ENCODE data around the gene RIMBP2. TPM values are rescaled to one million over a fixed set of nuclear protein-coding genes. Genes with fewer than 3 reads are reported as not detected.

Gene RIMBP2
- total RNA-seq, 4 donors from 2014 or later = 0.22 to 1.4 (median 1.2) TPM; not detected in 1

GRCh38 chr12:130555628-130556485 is 160.2 kb downstream of the RIMBP2 start:
- no peaks in the 10 kb centered on the region for H3K4me1 ChIP-seq
- H3K4me3 ChIP-seq = no peak overlapping the region
- H3K27me3 ChIP-seq = no peaks in the 10 kb centered on the region
- no peak for TF ChIP-seq EP300 (IDR thresholded peaks at IDR 0.05)
- TF ChIP-seq POLR2A (IDR thresholded peaks at IDR 0.05) = no peak
- TF ChIP-seq, protein P1, sequence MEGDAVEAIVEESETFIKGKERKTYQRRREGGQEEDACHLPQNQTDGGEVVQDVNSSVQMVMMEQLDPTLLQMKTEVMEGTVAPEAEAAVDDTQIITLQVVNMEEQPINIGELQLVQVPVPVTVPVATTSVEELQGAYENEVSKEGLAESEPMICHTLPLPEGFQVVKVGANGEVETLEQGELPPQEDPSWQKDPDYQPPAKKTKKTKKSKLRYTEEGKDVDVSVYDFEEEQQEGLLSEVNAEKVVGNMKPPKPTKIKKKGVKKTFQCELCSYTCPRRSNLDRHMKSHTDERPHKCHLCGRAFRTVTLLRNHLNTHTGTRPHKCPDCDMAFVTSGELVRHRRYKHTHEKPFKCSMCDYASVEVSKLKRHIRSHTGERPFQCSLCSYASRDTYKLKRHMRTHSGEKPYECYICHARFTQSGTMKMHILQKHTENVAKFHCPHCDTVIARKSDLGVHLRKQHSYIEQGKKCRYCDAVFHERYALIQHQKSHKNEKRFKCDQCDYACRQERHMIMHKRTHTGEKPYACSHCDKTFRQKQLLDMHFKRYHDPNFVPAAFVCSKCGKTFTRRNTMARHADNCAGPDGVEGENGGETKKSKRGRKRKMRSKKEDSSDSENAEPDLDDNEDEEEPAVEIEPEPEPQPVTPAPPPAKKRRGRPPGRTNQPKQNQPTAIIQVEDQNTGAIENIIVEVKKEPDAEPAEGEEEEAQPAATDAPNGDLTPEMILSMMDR (IDR thresholded peaks at IDR 0.05) = no peak
- H3K36me3 ChIP-seq = no peaks in the 10 kb centered on the region
- H3K27ac ChIP-seq = no peak overlapping the region
- DNase-seq (ENCODE audit: low spot score in 2 of 2) = no peak
- H3K9me3 ChIP-seq = peaks cover 0 to 14% (median 0%) of the 10 kb centered on the region in 4 donors
- 42% methylated on average over 20 of the region's 20 CpGs for WGBS, 2 donors

GRCh38 chr12:130555221-130555620 is 160.9 kb downstream of the RIMBP2 start:
- Histone ChIP-seq H3K9me3 (peaks cover 0 to 18% (median 0%) of the 10 kb centered on the region in 4 donors), H3K36me3 (no peaks in the 10 kb centered on the region), H3K27me3 (no peaks in the 10 kb centered on the region), H3K27ac (no peak overlapping the region), H3K4me3 (no peak overlapping the region), H3K4me1 (no peaks in the 10 kb centered on the region)
- TF ChIP-seq POLR2A (IDR thresholded peaks at IDR 0.05) (no peak), EP300 (IDR thresholded peaks at IDR 0.05) (no peak)
- TF ChIP-seq, protein P1 (IDR thresholded peaks at IDR 0.05) = no peak
- no peak for DNase-seq (ENCODE audit: low spot score in 2 of 2)
- 41 to 48% methylated on average over 5 of the region's 5 CpGs for WGBS, 2 donors

GRCh38 chr12:130552483-130552996 is 163.6 kb downstream of the RIMBP2 start:
- no peak overlapping the region for H3K4me3 ChIP-seq
- no peaks in the 10 kb centered on the region for H3K27me3 ChIP-seq
- TF ChIP-seq EP300 (IDR thresholded peaks at IDR 0.05) = no peak
- no peaks in the 10 kb centered on the region for H3K36me3 ChIP-seq
- H3K9me3 ChIP-seq = peaks cover 0 to 14% (median 0%) of the 10 kb centered on the region in 4 donors
- H3K4me1 ChIP-seq = no peaks in the 10 kb centered on the region
- DNase-seq (ENCODE audit: low spot score in 2 of 2) = no peak
- WGBS, 2 donors = 74 to 75% methylated on average over 7 of the region's 7 CpGs
- no peak overlapping the region for H3K27ac ChIP-seq

DNA sequence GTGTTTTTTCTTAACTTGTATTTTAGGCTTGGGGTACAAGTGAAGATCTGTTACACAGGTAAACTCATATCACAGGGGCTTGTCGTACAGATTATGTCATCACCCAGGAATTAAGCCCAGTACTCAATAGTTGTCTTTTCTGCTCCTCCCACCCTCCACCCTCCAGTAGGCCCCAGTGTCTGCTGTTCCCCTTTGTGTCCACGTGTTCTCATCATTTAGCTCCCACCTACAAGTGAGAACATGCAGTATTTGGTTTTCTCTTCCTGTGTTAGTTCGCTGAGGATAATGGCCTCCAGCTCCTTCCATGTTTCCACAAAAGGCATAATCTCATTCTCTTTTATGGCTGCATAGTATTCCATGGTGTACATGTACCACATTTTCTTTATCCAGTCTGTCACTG is 166.7 kb downstream of the RIMBP2 start:
- H3K27me3 ChIP-seq = no peaks in the 10 kb centered on the region
- TF ChIP-seq, protein P1 (IDR thresholded peaks at IDR 0.05) = no peak
- TF ChIP-seq POLR2A (IDR thresholded peaks at IDR 0.05) (no peak), EP300 (IDR thresholded peaks at IDR 0.05) (no peak)
- no peak overlapping the region for H3K4me3 ChIP-seq
- no peak for DNase-seq (ENCODE audit: low spot score in 2 of 2)
- no peaks in the 10 kb centered on the region for H3K36me3 ChIP-seq
- H3K9me3 ChIP-seq = peaks cover 0 to 14% (median 0%) of the 10 kb centered on the region in 4 donors
- H3K27ac ChIP-seq = no peak overlapping the region
- 68 to 71% methylated on average over 3 of the region's 3 CpGs for WGBS, 2 donors
- no peaks in the 10 kb centered on the region for H3K4me1 ChIP-seq

- Histone ChIP-seq H3K4me3 (no peak overlapping the region), H3K27ac (no peak overlapping the region), H3K4me1 (no peaks in the 10 kb centered on the region), H3K27me3 (no peaks in the 10 kb centered on the region), H3K36me3 (no peaks in the 10 kb centered on the region), H3K9me3 (peaks cover 0 to 18% (median 0%) of the 10 kb centered on the region in 4 donors)
- TF ChIP-seq, protein P1 (IDR thresholded peaks at IDR 0.05) = no peak
- TF ChIP-seq EP300 (IDR thresholded peaks at IDR 0.05) (no peak), POLR2A (IDR thresholded peaks at IDR 0.05) (no peak)
- DNase-seq (ENCODE audit: low spot score in 2 of 2) = no peak
- 80 to 81% methylated on average over 13 of the region's 13 CpGs for whole genome bisulfite sequencing, 2 donors
These were observed 168.5 kb downstream of the RIMBP2 start for GRCh38 chr12:130547480-130548155.

Measured in tibial nerve (tissue), 4 donors.